ENCODE data around the gene ZMAT1. TPM values are rescaled to one million over a fixed set of nuclear protein-coding genes. Genes with fewer than 3 reads are reported as not detected.

The ZMAT1 gene
- polyA plus RNA-seq, 2 of the 4 experiments (the other 2 are of a cell fraction), result 0.03 to 0.59 TPM

DNA sequence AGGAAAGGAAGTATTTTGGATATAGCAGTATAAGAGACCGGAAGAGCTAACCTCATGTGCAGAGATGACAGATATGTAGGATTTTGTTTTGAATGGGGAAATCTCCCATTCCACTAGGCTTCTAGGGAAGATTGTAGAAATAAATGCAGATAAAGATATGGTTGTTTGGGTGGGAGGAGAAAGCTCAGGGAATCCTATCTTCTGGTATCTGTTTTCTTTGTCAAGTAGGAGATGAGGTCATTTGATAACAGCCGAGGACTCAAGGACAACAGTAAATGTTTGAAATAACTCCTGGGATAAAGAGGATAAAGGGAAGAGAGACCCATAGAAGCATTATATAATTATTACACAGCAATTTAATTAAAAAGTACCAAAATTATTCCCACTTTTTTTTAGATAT is 24.7 kb upstream of the ZMAT1 start (continued):
- TF ChIP-seq ELK1 (IDR thresholded peaks at IDR 0.05; ENCODE audit: low read depth, low read length), result no peak
- TF ChIP-seq BHLHE40 (IDR thresholded peaks at IDR 0.05; ENCODE audit: low read depth, low read length), result no peak
- TF ChIP-seq JUNB (IDR thresholded peaks at IDR 0.05), result no peak

DNA sequence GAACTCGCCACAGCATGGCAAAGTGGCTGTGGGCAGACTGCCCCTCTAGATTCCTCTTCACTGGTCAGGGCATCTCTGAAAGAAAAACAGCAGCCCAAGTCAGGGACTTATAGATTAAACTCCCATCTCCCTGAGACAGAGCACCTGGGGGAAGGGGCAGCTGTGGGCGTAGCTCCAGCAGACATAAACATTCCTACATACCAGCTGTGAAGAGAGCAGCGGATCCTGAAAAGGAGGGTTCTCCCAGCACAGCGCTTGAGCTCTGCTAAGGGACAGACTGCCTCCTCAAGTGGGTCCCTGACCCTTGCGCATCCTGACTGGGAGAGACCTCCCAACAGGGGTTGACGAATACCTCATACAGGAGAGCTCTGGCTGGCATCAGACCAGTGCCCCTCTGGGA is 18.8 kb upstream of the ZMAT1 start:
- Histone ChIP-seq H3K4me1 (no peaks in the 10 kb centered on the region), H3K4me2 (no peak overlapping the region), H3K27ac (no peak overlapping the region), H3K4me3 (no peak overlapping the region), H3K9me3 (no peaks in the 10 kb centered on the region)
- TF ChIP-seq ELK1 (IDR thresholded peaks at IDR 0.05; ENCODE audit: low read depth, low read length), result no peak
- TF ChIP-seq BHLHE40 (IDR thresholded peaks at IDR 0.05; ENCODE audit: low read depth, low read length), result no peak
- no peak for TF ChIP-seq RARB (CRISPR knock-in tag; IDR thresholded peaks at IDR 0.05)
- TF ChIP-seq ZFP36 (IDR thresholded peaks at IDR 0.05; ENCODE audit: borderline replicate concordance, partially characterized antibody), result no peak
- TF ChIP-seq, protein P1, sequence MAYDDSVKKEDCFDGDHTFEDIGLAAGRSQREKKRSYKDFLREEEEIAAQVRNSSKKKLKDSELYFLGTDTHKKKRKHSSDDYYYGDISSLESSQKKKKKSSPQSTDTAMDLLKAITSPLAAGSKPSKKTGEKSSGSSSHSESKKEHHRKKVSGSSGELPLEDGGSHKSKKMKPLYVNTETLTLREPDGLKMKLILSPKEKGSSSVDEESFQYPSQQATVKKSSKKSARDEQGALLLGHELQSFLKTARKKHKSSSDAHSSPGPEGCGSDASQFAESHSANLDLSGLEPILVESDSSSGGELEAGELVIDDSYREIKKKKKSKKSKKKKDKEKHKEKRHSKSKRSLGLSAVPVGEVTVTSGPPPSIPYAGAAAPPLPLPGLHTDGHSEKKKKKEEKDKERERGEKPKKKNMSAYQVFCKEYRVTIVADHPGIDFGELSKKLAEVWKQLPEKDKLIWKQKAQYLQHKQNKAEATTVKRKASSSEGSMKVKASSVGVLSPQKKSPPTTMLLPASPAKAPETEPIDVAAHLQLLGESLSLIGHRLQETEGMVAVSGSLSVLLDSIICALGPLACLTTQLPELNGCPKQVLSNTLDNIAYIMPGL (CRISPR knock-in tag; IDR thresholded peaks at IDR 0.05; ENCODE audit: borderline replicate concordance), result no peak
- FAIRE-seq, result no peak
- ChIA-PET CTCF (no interaction called here), POLR2A (no interaction called here)
- DNase-seq (ENCODE audit: low read depth in 1 of 2, low spot score in 1 of 2), result no peak
- 20% methylated on average over 1 of the region's 6 CpGs for WGBS (ENCODE audit: missing lambda C conversion rate)
- ATAC-seq, result no peak

DNA sequence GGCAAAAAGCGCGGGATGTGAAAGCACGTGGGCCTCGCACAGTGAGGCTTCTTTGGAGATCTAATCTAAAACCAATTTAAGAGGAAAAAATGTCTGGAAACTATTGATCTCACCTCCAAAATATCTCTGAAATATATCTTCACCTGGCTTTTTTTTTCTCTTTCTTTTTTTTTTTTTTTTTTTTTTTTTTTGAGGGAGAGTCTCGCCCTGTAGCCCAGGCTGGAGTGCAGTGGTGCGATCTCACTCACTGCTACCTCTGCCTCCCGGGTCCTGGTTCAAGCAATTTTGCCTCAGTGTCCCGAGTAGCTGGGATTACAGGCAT is 383 bp upstream of the ZMAT1 start:
- H3K4me2 ChIP-seq, result peak overlapping the region; percentile 74
- H3K4me1 ChIP-seq, result no peaks in the 10 kb centered on the region
- ChIA-PET CTCF (no interaction called here), POLR2A (interaction anchor here (0.6 to 2.0 kb wide), 10 partner anchors 10 to 541 kb away, joined by 3 to 9 read pairs (median 4); partner anchors contain the start of gene RPL36A)
- no peak for FAIRE-seq
- H3K9me3 ChIP-seq, result peaks cover 8% of the 10 kb centered on the region
- no peak for ATAC-seq
- peak overlapping the region; percentile 78 for H3K4me3 ChIP-seq
- WGBS (ENCODE audit: missing lambda C conversion rate), result 0% methylated on average over 2 of the region's 8 CpGs
- peak; percentile 26; the same call in 1 of the 2 replicates for TF ChIP-seq GATA3 (IDR thresholded peaks at IDR 0.05; ENCODE audit: borderline replicate concordance)
- no peak for TF ChIP-seq CBX2 (IDR thresholded peaks at IDR 0.05; ENCODE audit: borderline replicate concordance, low read depth)
- peak; percentile 99 for TF ChIP-seq MAX (IDR thresholded peaks at IDR 0.05)
- TF ChIP-seq ESRRA (IDR thresholded peaks at IDR 0.05; ENCODE audit: borderline replicate concordance, low read length), result peak; percentile 65; the same call in 1 of the 2 replicates
- TF ChIP-seq, protein P2, sequence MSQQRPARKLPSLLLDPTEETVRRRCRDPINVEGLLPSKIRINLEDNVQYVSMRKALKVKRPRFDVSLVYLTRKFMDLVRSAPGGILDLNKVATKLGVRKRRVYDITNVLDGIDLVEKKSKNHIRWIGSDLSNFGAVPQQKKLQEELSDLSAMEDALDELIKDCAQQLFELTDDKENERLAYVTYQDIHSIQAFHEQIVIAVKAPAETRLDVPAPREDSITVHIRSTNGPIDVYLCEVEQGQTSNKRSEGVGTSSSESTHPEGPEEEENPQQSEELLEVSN (IDR thresholded peaks at IDR 0.05; ENCODE audit: borderline replicate concordance, low read depth), result peak; percentile 99
- TF ChIP-seq JUN (IDR thresholded peaks at IDR 0.05), result no peak; a peak in 1 of 5 replicates
- peak overlapping the region; percentile 78 to 91; a peak in 5 of 6 replicates for H3K27ac ChIP-seq
- DNase-seq (ENCODE audit: low read depth in 1 of 2, low spot score in 1 of 2), result no peak

DNA sequence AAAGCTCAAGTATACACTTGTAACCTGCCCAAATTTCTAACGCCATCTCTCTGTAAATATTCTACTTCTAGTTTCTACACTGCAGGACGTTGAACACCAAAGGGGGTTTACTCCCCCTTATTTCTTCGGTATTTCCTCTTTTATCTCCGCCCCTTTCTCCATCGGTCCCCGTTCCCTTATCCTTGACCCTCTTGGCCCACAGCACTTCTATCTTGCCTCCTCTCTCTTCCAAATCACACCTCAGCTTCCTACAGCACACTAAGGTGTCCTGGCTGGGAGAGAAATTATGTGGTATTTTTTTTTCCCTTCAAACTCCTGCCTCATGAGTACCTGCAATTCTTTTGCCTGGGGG is 715 bp downstream of the ZMAT1 start:
- peak in 1 of 2 experiments; percentile 0 for DNase-seq (ENCODE audit: low read depth in 1 of 2, low spot score in 1 of 2)
- Histone ChIP-seq H3K9me3 (peaks cover 8% of the 10 kb centered on the region), H3K27ac (peak overlapping the region; percentile 78 to 91; a peak in 5 of 6 replicates), H3K4me3 (peak overlapping the region; percentile 78), H3K4me1 (no peaks in the 10 kb centered on the region), H3K4me2 (peak overlapping the region; percentile 74)
- POLR2A ChIA-PET, result interaction anchor here (1.5 to 2.0 kb wide), 3 partner anchors 11 to 511 kb away, joined by 4 to 9 read pairs (median 8); no protein-coding TSS in a partner anchor
- no peak for ATAC-seq
- 8% methylated on average over 6 of the region's 6 CpGs for WGBS (ENCODE audit: missing lambda C conversion rate)
- no peak for TF ChIP-seq KDM5A (IDR thresholded peaks at IDR 0.05)
- no peak for TF ChIP-seq SREBF2 (IDR thresholded peaks at IDR 0.05)
- no peak for TF ChIP-seq KDM1A (IDR thresholded peaks at IDR 0.05; ENCODE audit: low read depth)
- no peak for TF ChIP-seq POLR2AphosphoS2 (conservative IDR thresholded peaks at IDR 0.05; ENCODE audit: low read length)
- TF ChIP-seq ZNF302 (CRISPR knock-in tag; IDR thresholded peaks at IDR 0.05), result no peak
- TF ChIP-seq, protein P3, sequence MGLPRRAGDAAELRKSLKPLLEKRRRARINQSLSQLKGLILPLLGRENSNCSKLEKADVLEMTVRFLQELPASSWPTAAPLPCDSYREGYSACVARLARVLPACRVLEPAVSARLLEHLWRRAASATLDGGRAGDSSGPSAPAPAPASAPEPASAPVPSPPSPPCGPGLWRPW (IDR thresholded peaks at IDR 0.05), result no peak
- TF ChIP-seq NPAS2 (CRISPR knock-in tag; IDR thresholded peaks at IDR 0.05; ENCODE audit: borderline replicate concordance), result no peak
- TF ChIP-seq SMC3 (IDR thresholded peaks at IDR 0.05), result no peak
- CTCF ChIA-PET, result no interaction called here
- FAIRE-seq, result no peak

All from A549 (cell line).